PC-3 (cell line): Measurements from ENCODE around the gene RBM6. TPM values are rescaled to one million over a fixed set of nuclear protein-coding genes. Genes with fewer than 3 reads are reported as not detected.

Source experiments
- ATAC-seq: fragments of 200-7000 bp; cut with Tn5 transposase; 2 replicates; pipeline ENCODE4 v1.9.1; 2020; ENCODE audit warnings: mild to moderate bottlenecking, moderate library complexity
- BruUV-seq: library from RNA; stranded (reverse); fragments of 400-500 nt; replicated peaks from 2 replicates; lab custom pipeline; 2021; lab: Mats Ljungman, UMichigan
- CTCF ChIA-PET: fragments of 300-600 bp; sonication (Branson Sonifier 250); formaldehyde crosslinking; loops from one replicate; lab custom pipeline; 2022; ENCODE audit warnings: antibody characterized with exemption; lab: Charles Lee
- POLR2A ChIA-PET: fragments of 300-600 bp; sonication (Branson Sonifier 250); formaldehyde crosslinking; loops from one replicate; lab custom pipeline; 2022; ENCODE audit warnings: antibody characterized with exemption; ENCODE audit not compliant: unreplicated experiment; lab: Charles Lee
- DNase-seq: peaks from one replicate; pipeline ENCODE4 v3.0.0-alpha.2; 2015
- H2AFZ ChIP-seq: fragments of 300-600 bp; sonication (generic); 2 replicates; pipeline ENCODE4 v1.6.0; 2016; ENCODE audit warnings: antibody characterized with exemption, low read length
- H3F3A ChIP-seq: fragments of 300-600 bp; sonication (generic); one replicate; pipeline ENCODE4 v1.6.0; 2017; ENCODE audit warnings: antibody characterized with exemption, low read length, control low read depth, mild to moderate bottlenecking; ENCODE audit not compliant: unreplicated experiment
- H3K27ac ChIP-seq: fragments of 300-600 bp; sonication (generic); 2 replicates; pipeline ENCODE4 v1.5.1; 2016; ENCODE audit warnings: mild to moderate bottlenecking, low read length
- H3K27me3 ChIP-seq: fragments of 300-600 bp; sonication (generic); 2 replicates; pipeline ENCODE4 v1.6.1; 2016; ENCODE audit warnings: low read length, mixed read lengths
- H3K36me3 ChIP-seq: fragments of 300-600 bp; sonication (generic); 2 replicates; pipeline ENCODE4 v1.6.1; 2016; ENCODE audit warnings: low read depth, mixed run types, low read length, mixed read lengths
- H3K4me1 ChIP-seq: fragments of 300-600 bp; sonication (generic); 2 replicates; pipeline ENCODE4 v1.5.1; 2016; ENCODE audit warnings: low read length; ENCODE audit not compliant: insufficient read depth
- H3K4me2 ChIP-seq: fragments of 300-600 bp; sonication (generic); 2 replicates; pipeline ENCODE4 v1.6.0; 2016; ENCODE audit warnings: low read length
- H3K4me3 ChIP-seq: fragments of 300-600 bp; sonication (generic); 2 replicates; pipeline ENCODE4 v1.5.1; 2016; ENCODE audit warnings: mild to moderate bottlenecking, low read length, mixed read lengths
- H3K79me2 ChIP-seq: fragments of 300-600 bp; sonication (generic); 2 replicates; pipeline ENCODE4 v1.6.1; 2017; ENCODE audit warnings: low read length, mixed read lengths
- H3K9ac ChIP-seq: fragments of 300-600 bp; sonication (generic); 2 replicates; pipeline ENCODE4 v1.6.0; 2016; ENCODE audit warnings: mild to moderate bottlenecking, low read length
- H3K9me2 ChIP-seq: fragments of 300-600 bp; sonication (generic); replicated peaks from 2 replicates; pipeline ENCODE4 v1.6.1; 2016; ENCODE audit warnings: mixed run types, low read length, mixed read lengths
- H3K9me3 ChIP-seq: fragments of 300-600 bp; sonication (generic); 2 replicates; pipeline ENCODE4 v1.6.1; 2016; ENCODE audit warnings: low read length, mixed read lengths
- H4K20me1 ChIP-seq: fragments of 300-600 bp; sonication (generic); 2 replicates; pipeline ENCODE4 v1.6.1; 2016; ENCODE audit warnings: low read length, mixed read lengths
- EZH2 ChIP-seq: fragments of 300-600 bp; sonication (generic); IDR thresholded peaks from one replicate; pipeline ENCODE4 v1.6.1; 2017; ENCODE audit warnings: antibody characterized with exemption, mild to moderate bottlenecking, low read length; ENCODE audit not compliant: unreplicated experiment
- EZH2phosphoT487 ChIP-seq: fragments of 300-600 bp; sonication (generic); IDR thresholded peaks from 2 replicates; pipeline ENCODE4 v1.6.1; 2018; ENCODE audit warnings: mild to moderate bottlenecking, antibody characterized with exemption, low read length, borderline replicate concordance
- intact Hi-C: fragments of 100-400 bp; cut with micrococcal nuclease; formaldehyde crosslinking; loops from 2 replicates; pipeline ENCODE4 v1.9.0; 2023
- total RNA-seq: library from RNA; depleted of rRNA; stranded (reverse); fragments of >200 nt; gene quantifications from 2 replicates; pipeline ENCODE4 v1.2.3, GENCODE V29; 2014
- TF ChIP-seq, protein P1 (sequence below): fragments of 300-600 bp; sonication (generic); conservative IDR thresholded peaks from 2 replicates; pipeline ENCODE4 v1.5.1; 2017; ENCODE audit warnings: antibody characterized with exemption, low read depth, mild to moderate bottlenecking, low read length

Gene RBM6
- total RNA-seq, 1 experiment from 2014 or later = 64.6 TPM

DNA sequence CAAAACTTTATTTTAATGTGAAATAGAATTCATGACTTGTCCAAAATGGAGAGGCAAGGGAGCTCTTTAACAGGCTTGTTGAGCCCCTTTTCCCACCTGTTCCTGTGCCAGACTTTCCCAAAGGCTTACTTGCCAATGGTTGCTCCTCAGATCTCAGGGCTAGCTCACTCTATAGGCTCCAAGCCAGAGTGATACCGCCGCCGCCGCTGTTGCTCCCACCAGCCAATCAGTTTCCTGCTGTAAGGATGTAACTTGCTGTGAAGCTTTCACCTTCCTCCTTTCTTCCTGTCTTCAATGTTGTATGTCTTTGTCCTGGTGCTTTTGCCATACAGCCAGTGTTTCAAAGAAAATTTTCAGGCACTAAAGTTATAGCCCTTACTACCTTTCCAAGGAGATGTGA, 107.5 kb downstream of the RBM6 start:
- no peak overlapping the region for H3K27ac ChIP-seq
- BruUV-seq = no TSS peak
- TF ChIP-seq EZH2phosphoT487 (no peak), EZH2 (no peak)
- TF ChIP-seq, protein P1, sequence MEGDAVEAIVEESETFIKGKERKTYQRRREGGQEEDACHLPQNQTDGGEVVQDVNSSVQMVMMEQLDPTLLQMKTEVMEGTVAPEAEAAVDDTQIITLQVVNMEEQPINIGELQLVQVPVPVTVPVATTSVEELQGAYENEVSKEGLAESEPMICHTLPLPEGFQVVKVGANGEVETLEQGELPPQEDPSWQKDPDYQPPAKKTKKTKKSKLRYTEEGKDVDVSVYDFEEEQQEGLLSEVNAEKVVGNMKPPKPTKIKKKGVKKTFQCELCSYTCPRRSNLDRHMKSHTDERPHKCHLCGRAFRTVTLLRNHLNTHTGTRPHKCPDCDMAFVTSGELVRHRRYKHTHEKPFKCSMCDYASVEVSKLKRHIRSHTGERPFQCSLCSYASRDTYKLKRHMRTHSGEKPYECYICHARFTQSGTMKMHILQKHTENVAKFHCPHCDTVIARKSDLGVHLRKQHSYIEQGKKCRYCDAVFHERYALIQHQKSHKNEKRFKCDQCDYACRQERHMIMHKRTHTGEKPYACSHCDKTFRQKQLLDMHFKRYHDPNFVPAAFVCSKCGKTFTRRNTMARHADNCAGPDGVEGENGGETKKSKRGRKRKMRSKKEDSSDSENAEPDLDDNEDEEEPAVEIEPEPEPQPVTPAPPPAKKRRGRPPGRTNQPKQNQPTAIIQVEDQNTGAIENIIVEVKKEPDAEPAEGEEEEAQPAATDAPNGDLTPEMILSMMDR = no peak
- POLR2A ChIA-PET = no interaction called here
- no peaks in the 10 kb centered on the region for H4K20me1 ChIP-seq
- H3K9ac ChIP-seq = no peak overlapping the region
- no peaks in the 10 kb centered on the region for H3K79me2 ChIP-seq
- H3F3A ChIP-seq = no peaks in the 10 kb centered on the region
- intact Hi-C loops = no loop called here
- H3K4me2 ChIP-seq = no peak overlapping the region
- no peak overlapping the region for H3K4me3 ChIP-seq
- H3K36me3 ChIP-seq = peaks cover 11% of the 10 kb centered on the region
- H3K4me1 ChIP-seq = peaks cover 7% of the 10 kb centered on the region
- no peaks in the 10 kb centered on the region for H3K9me3 ChIP-seq
- DNase-seq (no peak), ATAC-seq (no peak)
- no peaks in the 10 kb centered on the region for H3K27me3 ChIP-seq
- CTCF ChIA-PET = no interaction called here
- H3K9me2 ChIP-seq = no peaks in the 10 kb centered on the region
- no peak overlapping the region for H2AFZ ChIP-seq

DNA sequence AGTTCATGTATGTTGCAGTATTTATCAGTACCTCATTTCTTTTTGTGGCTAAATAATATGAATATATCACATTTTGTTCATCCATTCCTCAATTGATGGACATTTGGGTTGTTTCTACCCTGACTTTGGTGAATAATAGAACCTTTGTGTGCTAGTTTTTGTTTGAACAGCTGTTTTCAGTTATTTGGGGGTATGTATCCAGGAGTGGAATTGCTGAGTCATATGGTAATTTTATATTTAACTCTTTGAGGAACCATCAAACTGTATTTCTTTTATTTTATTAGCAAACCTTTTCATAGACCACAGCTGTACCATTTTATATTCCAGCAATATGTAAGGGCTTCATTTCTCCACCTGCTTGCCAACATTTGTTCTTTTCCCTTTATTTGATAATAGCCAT, 110.4 kb downstream of the RBM6 start:
- peak; percentile 20; the same call in 1 of the 2 replicates for ATAC-seq
- no peaks in the 10 kb centered on the region for H3K27me3 ChIP-seq
- intact Hi-C loops = no loop called here
- 0 out of 2 replicates have a peak overlapping the region, but pooled peaks have one; percentile 5 for H3K4me2 ChIP-seq
- peaks cover 7% of the 10 kb centered on the region for H3K4me1 ChIP-seq
- H3K9ac ChIP-seq = no peak overlapping the region
- ChIA-PET CTCF (no interaction called here), POLR2A (no interaction called here)
- BruUV-seq = no TSS peak
- no peaks in the 10 kb centered on the region for H4K20me1 ChIP-seq
- no peak overlapping the region for H2AFZ ChIP-seq
- no peaks in the 10 kb centered on the region for H3K79me2 ChIP-seq
- peak; percentile 41 for DNase-seq
- no peak for TF ChIP-seq EZH2
- TF ChIP-seq, protein P1 = no peak
- TF ChIP-seq EZH2phosphoT487 = no peak
- H3K4me3 ChIP-seq = no peak overlapping the region
- H3K27ac ChIP-seq = no peak overlapping the region
- no peaks in the 10 kb centered on the region for H3K9me2 ChIP-seq
- H3K36me3 ChIP-seq = peaks cover 20% of the 10 kb centered on the region
- no peaks in the 10 kb centered on the region for H3F3A ChIP-seq
- no peaks in the 10 kb centered on the region for H3K9me3 ChIP-seq

DNA sequence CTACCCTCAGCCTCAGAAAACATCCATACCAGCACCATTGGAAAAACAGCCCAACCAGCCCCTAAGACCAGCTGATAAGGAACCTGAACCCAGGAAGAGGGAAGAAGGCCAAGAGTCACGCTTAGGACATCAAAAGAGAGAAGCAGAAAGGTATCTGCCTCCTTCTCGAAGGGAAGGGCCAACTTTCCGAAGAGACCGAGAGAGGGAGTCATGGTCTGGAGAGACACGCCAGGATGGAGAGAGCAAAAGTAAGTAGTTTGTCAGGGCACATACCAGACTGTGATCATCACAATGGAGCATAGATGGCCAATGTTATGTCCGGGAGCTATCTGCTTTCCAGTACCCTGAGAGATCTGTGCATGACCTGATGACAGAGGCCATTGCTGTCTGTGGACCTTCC, 117.8 kb downstream of the RBM6 start:
- Histone ChIP-seq H3K9me3 (no peaks in the 10 kb centered on the region), H4K20me1 (no peaks in the 10 kb centered on the region), H3K79me2 (no peaks in the 10 kb centered on the region), H3K4me1 (no peaks in the 10 kb centered on the region), H3K27ac (no peak overlapping the region), H2AFZ (no peak overlapping the region), H3K36me3 (peaks cover 38% of the 10 kb centered on the region), H3K4me3 (no peak overlapping the region), H3K9ac (no peak overlapping the region), H3K9me2 (no peaks in the 10 kb centered on the region), H3K4me2 (no peak overlapping the region), H3F3A (no peaks in the 10 kb centered on the region), H3K27me3 (no peaks in the 10 kb centered on the region)
- DNase-seq (no peak), ATAC-seq (no peak)
- TF ChIP-seq, protein P1 = no peak
- TF ChIP-seq EZH2phosphoT487 (no peak), EZH2 (no peak)
- CTCF ChIA-PET = no interaction called here
- BruUV-seq = TSS peak; percentile 27
- intact Hi-C loops = no loop called here
- POLR2A ChIA-PET = no interaction called here
